ENCODE data around the gene U2AF1L4.
"Not testable (repeated sequence)": the region's sequence is repeated elsewhere in the genome, so short reads cannot be mapped to it uniquely, and the experiment has no call there.

Gene U2AF1L4

GRCh38 chr19:35729763-35730162, 15.5 kb downstream of the U2AF1L4 start:
- TF ChIP-seq CTCF (conservative IDR thresholded peaks at IDR 0.05): no peak
- TF ChIP-seq ZFX (IDR thresholded peaks at IDR 0.05): no peak
- H3K27ac ChIP-seq: no peak overlapping the region

GRCh38 chr19:35729021-35729420, 16.2 kb downstream of the U2AF1L4 start:
- no peak for TF ChIP-seq CTCF (conservative IDR thresholded peaks at IDR 0.05)
- no peak for TF ChIP-seq ZFX (IDR thresholded peaks at IDR 0.05)
- no peak overlapping the region for H3K27ac ChIP-seq

GRCh38 chr19:35727956-35728706, 17.1 kb downstream of the U2AF1L4 start:
- TF ChIP-seq CTCF (conservative IDR thresholded peaks at IDR 0.05): no peak
- no peak for TF ChIP-seq ZFX (IDR thresholded peaks at IDR 0.05)
- no peak overlapping the region for H3K27ac ChIP-seq

GRCh38 chr19:35727053-35727955, 17.9 kb downstream of the U2AF1L4 start:
- TF ChIP-seq CTCF (conservative IDR thresholded peaks at IDR 0.05): no peak
- TF ChIP-seq ZFX (IDR thresholded peaks at IDR 0.05): no peak

GRCh38 chr19:35725216-35725861, 19.9 kb downstream of the U2AF1L4 start:
- TF ChIP-seq CTCF (conservative IDR thresholded peaks at IDR 0.05) (no peak), ZFX (IDR thresholded peaks at IDR 0.05) (no peak)
- no peak overlapping the region for H3K27ac ChIP-seq

More at GRCh38 chr19:35727053-35727955, 17.9 kb downstream of the U2AF1L4 start:
- H3K27ac ChIP-seq: no peak overlapping the region

- no peak overlapping the region for H3K27ac ChIP-seq
- TF ChIP-seq ZFX (IDR thresholded peaks at IDR 0.05) (no peak), CTCF (conservative IDR thresholded peaks at IDR 0.05) (no peak)
Observed at GRCh38 chr19:35724560-35724959, 20.7 kb downstream of the U2AF1L4 start.

- not testable (repeated sequence) for H3K27ac ChIP-seq
Observed at GRCh38 chr19:35724132-35724531, 21.1 kb downstream of the U2AF1L4 start.

Data from C4-2B (cell line).